ENCODE data around the gene DNAAF5. TPM values are rescaled to one million over a fixed set of nuclear protein-coding genes. Genes with fewer than 3 reads are reported as not detected.

Gene DNAAF5
- total RNA-seq, 1 donor from 2014 or later: 38.2 TPM

DNA sequence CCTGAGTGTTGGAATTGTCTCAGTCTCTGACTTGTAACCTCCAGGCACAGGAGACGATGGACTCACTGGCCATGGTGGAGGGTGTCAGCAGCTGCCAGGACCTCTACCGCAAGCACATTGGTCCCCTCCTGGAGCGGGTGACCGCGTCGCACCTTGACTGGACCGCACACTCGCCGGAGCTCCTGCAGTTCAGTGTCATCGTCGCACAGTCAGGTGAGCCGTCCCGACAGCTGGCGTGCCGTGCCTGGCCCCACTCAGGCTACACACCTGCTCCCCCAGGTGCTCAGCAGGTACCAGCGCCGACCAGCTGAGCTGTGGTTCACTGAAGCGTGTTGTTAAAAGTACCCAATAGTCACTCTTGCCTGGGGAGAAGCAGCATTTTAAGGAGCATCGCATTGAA is 37.3 kb downstream of the DNAAF5 start:
- DNase-seq (ENCODE audit: low read depth): no peak

DNA sequence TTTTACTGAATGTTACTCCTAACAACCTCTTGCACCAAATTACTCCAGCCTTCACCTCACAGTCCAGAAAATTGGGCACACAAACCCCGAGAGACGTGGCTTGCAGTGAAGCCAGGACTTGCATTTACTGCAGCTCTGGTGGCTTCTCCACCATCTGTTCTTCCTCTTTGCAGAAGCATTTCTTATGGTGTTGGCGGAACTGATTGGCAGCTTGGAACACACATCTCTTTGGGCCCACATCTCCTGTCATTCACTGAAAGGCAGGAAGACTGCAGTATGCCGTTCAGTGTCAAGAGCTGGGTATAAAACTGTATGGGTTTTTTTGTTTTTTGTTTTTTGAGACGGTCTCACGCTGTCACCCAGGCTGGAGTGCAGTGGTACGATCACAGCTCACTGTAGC is 38.9 kb downstream of the DNAAF5 start:
- DNase-seq (ENCODE audit: low read depth): no peak

DNA sequence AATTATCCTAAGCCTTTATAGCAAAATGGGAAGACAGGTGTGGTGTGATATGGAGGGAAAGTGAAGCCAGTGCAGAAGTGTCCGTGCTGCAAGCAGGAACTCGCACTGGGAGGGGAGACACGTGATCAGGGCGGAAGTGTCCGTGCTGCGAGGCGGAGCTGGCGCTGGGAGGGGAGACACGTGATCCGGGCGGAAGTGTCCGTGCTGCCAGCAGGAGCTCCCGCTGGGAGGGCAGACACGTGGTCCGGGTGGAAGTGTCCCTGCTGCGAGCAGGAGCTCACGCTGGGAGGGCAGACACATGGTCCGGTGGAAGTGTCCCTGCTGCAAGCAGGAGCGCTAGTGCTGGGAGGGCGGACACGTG is 41.1 kb downstream of the DNAAF5 start:
- no peak for DNase-seq (ENCODE audit: low read depth)

DNA sequence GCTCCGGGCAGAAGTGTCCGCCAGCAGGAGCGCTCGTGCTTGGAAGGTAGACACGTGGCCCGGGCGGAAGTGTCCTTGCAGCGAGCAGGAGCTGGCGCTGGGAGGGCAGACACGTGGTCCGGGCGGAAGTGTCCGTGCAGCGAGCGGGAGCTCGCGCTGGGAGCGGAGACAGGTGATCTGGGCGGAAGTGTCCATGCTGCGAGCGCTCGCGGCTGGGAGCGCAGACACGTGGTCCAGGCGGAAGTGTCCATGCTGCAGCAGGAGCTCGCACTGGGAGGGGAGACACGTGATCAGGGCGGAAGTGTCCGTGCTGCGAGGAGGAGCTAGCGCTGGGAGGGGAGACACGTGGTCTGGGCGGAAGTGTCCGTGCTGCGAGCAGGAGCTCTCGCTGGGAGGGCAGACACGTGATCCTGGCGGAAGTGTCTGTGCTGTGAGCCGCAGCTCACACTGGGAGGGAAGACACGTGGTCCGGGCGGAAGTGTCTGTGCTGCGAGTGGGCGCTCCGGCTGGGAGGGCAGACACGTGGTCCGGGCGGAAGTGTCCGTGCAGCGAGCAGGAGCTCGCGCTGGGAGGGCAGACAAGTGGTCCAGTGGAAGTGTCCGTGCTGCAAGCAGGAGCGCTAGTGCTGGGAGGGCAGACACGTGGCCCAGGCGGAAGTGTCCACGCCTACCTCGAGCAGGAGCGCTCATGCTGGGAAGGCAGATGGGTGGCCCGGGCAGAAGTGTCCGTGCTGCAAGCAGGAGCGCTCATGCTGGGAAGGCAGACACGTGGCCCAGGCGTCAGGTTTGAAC is 41.6 kb downstream of the DNAAF5 start:
- no peak for DNase-seq (ENCODE audit: low read depth)

DNA sequence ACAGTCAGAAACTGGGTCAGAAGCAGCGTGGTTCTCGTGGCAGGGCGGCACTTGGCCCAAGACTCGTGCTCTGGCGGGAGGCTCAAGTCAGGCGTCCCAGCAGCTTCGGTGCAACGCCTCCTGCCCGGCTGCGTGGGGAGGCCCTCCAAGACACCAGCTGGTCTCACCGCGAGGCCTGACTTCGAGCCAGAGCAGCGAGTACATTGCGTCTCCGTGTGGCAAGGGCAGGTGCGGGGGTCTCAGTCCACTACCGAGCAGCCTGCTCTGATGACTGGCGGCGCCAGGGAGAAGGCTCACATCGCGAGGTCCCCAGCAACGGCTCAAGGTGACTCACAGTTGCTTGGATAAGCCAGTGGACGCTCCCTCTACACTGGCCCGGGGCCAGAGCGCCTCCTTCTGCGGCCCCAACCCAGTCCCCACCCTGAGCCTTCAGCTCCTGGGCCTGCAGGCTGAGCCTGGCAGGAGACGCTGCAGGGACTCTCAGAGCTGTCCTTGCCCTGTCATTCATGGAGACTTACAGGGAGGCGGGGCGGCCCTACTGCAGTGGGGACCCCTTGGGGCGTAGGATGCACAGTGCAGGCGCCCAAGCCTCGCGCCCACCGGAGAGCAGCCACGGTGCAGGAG is 42.5 kb downstream of the DNAAF5 start:
- DNase-seq (ENCODE audit: low read depth): peak; percentile 16

DNA sequence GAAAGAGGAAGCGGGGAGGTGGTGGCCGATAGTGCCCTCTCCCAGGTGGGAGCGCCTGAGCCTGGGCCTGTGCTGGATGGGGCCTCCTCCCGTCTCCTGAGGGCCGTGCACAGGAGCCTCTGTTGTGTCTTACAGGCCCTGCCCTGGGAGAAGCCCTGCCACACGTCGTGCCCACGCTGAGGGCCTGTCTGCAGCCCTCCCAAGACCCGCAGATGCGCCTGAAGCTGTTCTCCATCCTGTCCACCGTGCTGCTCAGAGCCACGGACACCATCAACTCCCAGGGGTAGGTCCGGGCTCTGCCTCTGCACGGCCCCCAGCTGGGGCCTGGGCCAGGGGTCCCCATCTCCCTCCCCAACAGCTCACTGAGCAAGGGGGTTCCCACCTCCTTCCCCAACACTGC is 43.8 kb downstream of the DNAAF5 start:
- DNase-seq (ENCODE audit: low read depth): no peak

DNA sequence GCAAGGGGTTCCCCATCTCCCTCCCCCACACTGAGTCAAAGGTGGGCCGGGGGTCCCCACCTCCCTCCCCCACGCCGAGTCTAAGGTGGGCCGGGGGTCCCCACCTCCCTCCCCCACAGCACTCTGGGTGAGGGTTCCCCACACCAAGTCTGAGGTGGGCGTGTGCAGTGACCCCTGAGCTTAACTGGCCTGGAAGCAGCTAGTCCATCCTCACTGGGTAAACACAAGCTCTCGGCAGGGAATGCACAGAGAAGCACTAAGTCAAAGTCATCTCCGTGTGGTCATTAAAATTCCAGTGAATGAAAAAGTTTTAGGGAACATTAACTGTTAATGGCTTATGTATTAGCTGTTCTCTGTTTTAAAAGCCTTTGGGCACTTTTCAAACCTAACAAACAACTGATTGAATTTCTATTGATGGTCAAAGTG is 44.3 kb downstream of the DNAAF5 start:
- DNase-seq (ENCODE audit: low read depth): no peak

DNA sequence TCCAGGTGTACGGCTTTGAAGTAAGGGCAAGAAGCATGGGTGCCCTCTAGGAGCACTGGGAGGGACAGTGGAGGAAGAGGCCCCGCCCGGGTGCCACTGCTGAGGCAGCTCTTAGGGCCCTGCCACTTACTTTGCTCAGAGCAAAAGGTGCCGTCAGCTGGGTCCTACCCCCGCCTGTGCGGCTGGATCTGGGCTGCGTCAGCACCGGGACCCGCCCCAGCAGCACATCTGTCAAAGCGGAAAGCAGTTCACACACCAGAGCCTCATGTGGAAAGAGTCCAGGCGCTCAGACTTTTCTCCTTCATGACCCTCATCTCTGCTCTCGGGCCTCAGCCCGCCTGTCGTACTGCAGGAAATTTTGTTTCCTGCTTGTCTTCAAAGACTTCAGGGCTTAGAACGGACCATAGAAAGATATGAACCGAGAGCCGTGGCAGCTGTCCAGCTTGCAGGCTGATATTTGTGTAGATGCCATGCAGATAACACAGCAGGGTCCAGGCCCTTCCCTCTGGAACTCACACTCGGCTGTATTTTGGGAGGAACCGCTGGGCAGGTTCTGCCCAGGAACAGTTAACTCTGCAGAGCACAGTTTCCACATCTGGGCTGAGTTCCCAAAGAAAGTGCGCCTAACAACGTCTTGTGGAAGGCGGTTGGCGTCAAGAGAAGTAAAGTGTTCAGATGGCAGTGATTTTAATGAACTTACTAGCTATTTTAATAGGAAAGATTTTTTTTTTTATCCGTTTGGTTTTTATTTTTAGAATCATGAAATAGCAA is 44.9 kb downstream of the DNAAF5 start:
- no peak for DNase-seq (ENCODE audit: low read depth)

DNA sequence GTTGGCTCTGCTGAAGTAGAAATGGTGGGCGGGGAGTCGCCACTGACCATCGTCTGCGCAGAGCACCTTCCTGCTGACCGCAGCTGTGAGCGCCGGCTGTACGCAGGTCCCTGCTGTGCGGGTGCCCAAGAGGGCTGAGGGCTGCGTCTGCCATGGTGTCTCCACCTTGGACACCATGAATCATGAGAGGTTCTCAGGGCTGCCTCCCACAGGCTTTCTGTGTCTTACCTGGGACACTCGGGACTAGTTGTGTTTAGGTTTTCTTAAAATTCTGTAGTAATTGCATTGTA is 45.5 kb downstream of the DNAAF5 start:
- no peak for DNase-seq (ENCODE audit: low read depth)

DNA sequence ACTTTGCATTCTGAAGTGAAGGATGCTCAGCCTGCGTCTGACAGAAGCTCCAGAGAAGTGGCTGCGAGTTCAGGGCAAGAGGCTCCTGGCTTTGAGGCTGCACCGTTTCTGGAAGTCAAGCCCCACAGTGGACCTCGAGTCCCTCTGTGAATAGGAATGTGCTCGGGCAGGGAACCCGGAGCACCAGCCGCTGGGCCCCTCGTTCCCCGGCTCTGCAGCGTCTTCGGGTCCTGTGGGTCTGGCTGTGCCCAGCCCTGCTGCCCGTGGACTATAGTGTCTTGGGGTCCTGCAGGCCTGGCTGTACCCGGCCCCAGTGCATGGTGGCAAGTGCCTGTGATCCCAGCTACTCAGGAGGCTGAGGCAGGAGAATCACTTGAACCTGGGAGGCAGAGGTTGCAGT is 45.9 kb downstream of the DNAAF5 start:
- DNase-seq (ENCODE audit: low read depth): no peak

DNA sequence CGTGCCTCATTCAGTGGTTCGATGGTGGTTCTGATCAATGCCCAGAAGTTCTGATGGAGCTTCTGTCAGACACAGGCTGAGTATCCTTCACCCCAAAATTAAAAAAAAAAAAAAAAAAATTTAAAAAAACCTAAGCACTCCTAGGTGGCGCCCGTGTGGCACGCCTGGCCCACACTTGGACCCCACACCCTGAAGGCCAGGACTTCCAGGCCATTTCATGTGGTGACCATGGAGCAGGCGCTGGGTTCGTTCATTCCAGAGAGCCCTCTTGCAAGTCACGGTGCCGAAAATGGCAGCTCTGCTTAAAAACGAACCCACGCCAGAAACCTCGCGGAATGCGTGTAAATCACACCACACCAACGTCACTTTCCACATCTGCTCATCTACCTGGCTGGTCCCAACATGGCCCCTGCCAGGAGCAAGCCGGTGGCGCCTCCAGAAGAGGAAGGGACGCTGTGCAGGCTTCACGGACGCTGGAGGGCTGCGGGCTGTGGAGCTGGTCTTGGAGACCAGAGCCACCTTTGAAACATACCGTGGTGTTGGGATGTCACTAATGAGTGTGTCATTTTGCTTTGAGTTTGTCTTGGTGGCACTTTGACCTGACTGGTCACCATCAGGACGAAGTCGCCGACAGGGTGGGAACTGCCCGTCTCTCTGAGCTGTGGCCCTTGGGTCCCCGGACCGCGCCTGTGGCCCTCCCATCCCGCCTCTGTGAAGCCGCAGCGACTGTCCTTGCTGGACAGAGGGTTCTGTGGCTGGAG is 46.5 kb downstream of the DNAAF5 start:
- no peak for DNase-seq (ENCODE audit: low read depth)

DNA sequence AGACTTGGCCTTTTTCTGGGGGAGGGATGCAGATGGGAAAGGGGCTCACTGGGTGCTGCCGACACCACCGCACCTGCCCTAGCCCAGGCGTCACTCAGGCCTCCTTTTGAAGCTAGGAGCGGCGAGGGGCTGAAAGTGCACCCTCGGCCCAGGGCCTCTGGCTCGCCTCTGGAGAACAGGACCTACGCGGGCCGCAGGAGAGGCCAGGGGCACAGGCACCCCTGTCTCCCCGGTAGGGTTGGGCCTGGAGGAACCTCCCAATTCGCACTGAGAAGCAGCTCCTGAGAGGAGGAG is 47.1 kb downstream of the DNAAF5 start:
- no peak for DNase-seq (ENCODE audit: low read depth)

DNA sequence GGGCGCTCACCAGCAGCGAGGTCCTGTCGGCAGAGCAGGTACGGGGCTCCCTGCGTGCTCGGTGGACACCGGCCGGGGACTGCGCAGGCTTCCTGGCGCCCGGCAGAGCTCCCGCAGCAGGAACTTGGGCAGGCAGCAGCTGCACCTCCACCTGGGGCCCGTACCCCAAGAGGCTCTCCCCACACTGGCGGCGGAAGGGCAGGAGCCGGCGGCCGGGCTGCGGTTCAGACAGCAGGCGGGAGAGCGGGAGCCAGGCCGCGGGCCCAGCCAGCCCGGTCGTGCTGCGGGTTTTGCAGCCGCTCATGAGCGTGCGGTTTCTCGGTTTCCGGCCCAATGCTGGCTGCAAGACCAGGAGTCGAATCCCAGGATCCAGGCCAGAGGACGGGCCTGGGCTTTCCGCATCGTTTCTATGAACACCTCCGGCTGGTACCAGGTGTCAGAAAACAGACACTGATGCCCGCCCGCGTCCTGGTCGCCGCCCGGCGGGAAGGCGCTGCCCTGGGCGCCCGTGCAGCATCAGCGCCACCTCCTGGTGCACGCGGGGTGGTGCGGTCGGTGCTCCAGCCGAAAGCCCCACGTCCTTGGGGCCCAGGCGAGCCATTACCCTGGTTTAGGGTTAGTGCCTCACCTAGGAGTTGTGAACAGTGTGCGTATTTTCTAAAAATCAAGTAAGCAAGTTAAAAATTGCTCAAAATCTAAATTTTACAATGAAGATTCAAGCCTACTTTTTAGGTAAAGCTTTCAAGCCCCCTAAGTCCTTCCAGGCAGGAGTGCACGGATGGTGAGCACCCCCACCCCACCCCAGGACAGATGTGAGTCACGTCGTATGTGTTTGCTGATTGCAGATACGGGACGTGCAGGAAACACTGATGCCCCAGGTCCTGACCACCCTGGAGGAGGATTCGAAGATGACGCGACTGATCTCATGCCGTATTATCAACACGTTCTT is 47.9 kb downstream of the DNAAF5 start:
- peak; percentile 43 for DNase-seq (ENCODE audit: low read depth)

DNA sequence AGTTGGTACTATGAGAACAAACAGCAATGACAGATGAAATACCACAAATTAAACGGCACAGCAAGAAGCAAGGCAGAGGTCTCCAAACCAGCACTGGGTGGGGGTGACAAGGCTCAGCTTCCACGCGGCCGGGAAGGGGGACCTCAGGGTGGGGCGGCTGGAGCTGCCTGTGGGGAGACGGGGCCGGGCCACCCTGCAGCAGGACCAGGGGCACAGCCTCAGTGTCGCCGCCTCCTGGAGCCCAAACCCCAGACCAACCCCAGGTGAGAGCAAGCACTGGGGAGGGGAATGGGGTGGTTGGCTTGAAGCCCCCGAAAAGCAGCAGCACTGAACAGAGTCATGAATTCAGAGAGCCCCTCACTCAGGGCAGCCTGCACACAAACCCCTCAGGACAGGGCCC is 49.9 kb downstream of the DNAAF5 start:
- no peak for DNase-seq (ENCODE audit: low read depth)

DNA sequence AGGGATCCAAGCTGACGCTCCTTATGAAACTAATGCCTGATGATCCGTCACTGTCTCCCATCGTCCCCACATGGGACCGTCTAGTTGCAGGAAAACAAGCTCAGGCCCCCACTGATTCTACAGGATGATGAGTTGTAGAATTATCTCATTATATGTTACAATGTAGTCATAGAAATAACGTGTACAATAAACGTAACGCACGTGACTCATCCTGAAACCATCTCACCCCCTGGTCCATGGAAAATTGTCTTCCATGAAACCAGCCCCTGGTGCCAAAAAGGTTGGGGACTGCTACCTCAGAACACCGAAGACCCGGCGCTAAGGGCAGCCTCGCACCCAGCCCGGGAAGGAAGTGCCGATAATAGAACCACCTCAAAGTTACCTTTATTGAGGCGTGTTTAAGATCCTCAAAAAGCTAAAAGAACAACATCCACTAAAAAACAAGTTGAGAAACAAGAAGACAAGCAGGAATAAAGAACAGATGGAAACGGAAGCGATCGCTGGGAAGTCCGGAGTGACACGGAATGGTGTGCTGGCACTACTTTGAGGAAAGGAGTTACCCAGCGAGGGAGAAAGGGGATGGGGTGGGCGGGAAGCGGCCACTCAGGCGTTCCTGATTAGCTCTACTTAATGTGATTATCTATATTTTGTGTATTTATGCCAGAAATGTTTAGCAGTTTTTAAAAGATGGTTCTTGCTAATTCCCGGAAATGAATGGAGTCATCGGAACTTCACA is 50.7 kb downstream of the DNAAF5 start:
- no peak for DNase-seq (ENCODE audit: low read depth)

DNA sequence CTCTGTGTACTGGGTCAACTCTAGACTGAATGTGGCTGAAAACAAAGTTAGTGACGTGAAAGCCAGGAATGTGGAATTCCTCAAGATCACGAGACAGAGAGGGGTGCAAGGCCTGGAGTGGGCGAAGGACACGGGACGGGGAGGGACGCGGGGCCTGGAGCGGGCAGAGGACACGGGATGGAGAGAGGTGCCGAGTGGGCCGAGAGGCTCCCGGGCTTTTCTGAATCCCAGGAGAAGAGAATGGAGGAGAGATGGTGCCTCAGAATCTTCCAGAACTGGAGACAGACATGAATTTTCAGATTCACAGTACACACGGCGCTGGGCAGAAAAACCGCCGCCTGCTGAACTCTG is 51.2 kb downstream of the DNAAF5 start:
- no peak for DNase-seq (ENCODE audit: low read depth)

DNA sequence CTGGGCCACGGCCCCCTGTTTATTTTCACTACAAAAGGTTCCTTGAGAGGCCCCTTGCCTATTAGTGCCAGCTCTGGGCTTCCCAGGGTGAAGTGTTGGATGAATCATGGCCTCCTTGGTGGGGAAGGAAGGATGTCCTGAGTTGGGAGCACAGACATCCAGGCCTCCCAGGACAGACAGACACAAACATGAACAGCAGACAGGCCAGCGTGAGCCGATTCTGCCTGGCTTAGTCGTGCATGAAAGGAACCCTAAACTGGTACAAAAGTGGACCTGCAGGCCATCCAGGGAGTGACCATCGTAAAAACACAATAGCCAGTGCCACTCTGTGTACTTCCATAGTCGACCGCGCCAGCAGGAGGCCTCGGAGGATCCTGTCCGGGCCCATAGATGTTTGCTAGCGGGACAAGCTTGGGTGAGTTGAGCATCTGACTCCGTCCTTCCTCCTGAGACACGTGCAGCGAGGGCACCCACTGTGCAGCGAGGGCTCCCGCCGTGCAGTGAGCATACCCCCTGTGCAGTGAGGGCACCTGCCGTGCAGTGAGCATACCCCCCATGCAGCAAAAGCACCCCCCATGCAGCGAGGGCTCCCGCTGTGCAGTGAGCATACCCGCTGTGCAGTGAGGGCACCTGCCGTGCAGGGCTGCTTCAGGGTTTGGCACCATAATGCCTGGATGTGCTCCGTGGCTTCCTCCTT is 51.9 kb downstream of the DNAAF5 start:
- DNase-seq (ENCODE audit: low read depth): no peak

DNA sequence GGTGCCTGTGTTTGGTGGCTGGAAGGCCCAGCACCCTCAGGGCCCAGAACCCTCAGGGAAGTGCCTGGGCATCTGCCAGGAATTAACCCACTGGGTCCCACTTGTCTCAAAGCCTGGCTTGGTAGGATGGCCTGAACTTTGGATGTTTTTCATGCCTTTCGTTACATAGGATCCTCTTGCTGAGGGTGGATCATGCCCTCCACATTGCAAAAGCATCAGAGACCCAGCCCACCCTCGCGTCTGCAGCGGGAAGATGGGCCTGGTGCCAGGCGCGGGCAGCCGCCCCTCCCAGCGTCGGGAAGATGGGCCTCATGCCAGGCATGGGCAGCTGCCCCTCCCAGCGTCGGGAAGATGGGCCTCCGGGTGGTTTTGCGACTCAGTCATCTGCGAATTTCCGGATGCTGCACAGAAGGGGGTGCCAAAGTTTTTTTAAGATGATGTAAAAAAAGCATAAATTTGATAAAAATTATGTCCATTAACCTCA is 52.5 kb downstream of the DNAAF5 start:
- DNase-seq (ENCODE audit: low read depth): peak; percentile 57

DNA sequence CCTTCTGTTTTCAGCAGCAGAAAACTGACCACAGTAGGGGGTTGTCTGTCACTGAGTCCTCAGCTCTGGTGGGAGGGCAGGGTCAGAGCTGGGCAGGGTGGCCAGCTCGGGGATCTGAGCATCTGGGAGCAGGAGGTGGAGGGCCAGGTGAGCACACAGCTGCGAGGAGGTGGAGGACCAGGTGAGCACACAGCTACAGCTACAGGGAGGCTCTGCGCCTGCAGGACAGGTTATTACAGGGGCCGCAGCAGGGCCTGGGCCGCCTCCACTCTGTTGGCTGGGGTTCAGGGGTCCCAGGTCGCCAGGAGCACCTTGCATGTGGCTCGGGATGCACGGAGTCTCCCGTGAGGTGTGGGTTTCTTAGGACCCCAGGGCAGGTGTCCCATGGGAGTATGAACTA is 53.0 kb downstream of the DNAAF5 start:
- DNase-seq (ENCODE audit: low read depth): no peak

DNA sequence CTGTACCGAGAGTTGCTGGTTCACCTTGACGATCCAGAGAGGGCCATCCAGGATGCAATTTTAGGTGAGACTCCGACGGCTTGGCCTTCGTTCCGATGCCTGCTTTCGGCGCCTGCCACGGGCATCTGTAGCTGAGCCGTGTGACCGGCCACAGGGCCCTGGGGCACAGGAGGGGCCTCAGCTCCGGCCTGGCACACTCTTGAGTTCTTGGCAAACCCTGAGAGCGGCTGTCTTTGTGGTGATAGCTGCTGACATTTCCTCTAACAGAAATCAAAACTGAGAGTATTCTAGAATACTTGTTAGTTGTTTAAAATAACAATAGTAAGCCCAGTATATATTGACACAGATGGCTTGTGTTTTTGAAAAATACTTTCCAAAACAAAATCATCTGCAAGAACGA is 53.6 kb downstream of the DNAAF5 start:
- DNase-seq (ENCODE audit: low read depth): no peak
